SK-N-SH (cell line): ENCODE data around the gene MAGI2.

ENCODE experiments used
- POLR2AphosphoS5 ChIP-seq: IDR thresholded peaks from 2 replicates; pipeline ENCODE4 v1.6.1; 2012; ENCODE audit warnings: low read depth, low read length
- SMC3 ChIP-seq: IDR thresholded peaks from 2 replicates; pipeline ENCODE4 v1.6.1; 2012; ENCODE audit warnings: low read depth, low read length, improper control_type of control experiment
- TF ChIP-seq, protein P1 (sequence below): fragments of 150-350 bp; IDR thresholded peaks from 2 replicates; pipeline ENCODE4 v1.6.1; 2017; ENCODE audit warnings: antibody characterized with exemption, low read length, low read depth, borderline replicate concordance
- TF ChIP-seq, protein P2 (sequence below): fragments of 200-600 bp; sonication (generic); IDR thresholded peaks from 2 replicates; pipeline ENCODE4 v1.6.1; 2017; ENCODE audit warnings: antibody characterized with exemption, mild to moderate bottlenecking, moderate library complexity

DNA sequence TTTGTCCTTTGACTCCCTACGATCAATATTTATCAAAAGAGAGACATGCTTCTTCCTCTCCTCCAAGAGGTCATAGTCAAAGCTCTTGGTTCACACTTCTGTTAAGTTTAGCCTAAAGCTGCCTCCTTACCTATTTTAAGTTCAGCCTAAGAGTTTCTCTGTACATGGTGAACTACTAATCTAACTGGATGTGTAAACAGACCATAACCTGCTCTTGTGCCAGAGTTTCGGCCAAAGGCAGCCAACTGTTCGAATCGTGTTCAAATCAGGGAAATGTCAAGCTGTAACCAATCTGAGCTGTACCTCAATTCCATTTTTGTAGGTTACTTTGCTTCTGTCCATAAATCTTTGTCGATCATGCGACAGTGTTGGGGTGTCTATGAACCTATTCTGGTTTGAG, 1240.1 kb downstream of the MAGI2 start:
- TF ChIP-seq, protein P1, sequence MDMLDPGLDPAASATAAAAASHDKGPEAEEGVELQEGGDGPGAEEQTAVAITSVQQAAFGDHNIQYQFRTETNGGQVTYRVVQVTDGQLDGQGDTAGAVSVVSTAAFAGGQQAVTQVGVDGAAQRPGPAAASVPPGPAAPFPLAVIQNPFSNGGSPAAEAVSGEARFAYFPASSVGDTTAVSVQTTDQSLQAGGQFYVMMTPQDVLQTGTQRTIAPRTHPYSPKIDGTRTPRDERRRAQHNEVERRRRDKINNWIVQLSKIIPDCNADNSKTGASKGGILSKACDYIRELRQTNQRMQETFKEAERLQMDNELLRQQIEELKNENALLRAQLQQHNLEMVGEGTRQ = no peak
- TF ChIP-seq SMC3 = no peak
- TF ChIP-seq POLR2AphosphoS5 = no peak
- TF ChIP-seq, protein P2, sequence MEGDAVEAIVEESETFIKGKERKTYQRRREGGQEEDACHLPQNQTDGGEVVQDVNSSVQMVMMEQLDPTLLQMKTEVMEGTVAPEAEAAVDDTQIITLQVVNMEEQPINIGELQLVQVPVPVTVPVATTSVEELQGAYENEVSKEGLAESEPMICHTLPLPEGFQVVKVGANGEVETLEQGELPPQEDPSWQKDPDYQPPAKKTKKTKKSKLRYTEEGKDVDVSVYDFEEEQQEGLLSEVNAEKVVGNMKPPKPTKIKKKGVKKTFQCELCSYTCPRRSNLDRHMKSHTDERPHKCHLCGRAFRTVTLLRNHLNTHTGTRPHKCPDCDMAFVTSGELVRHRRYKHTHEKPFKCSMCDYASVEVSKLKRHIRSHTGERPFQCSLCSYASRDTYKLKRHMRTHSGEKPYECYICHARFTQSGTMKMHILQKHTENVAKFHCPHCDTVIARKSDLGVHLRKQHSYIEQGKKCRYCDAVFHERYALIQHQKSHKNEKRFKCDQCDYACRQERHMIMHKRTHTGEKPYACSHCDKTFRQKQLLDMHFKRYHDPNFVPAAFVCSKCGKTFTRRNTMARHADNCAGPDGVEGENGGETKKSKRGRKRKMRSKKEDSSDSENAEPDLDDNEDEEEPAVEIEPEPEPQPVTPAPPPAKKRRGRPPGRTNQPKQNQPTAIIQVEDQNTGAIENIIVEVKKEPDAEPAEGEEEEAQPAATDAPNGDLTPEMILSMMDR = no peak
